C4-2B (cell line): ENCODE results near the gene APOL3.

ENCODE experiments used
- H3K27ac ChIP-seq: fragments of 450-650 bp; 2 replicates; pipeline ENCODE4 v1.5.1; 2017
- ZFX ChIP-seq: fragments of 450-650 bp; IDR thresholded peaks from 2 replicates; pipeline ENCODE4 v1.6.1; 2017
- TF ChIP-seq, protein P1 (sequence below): fragments of 450-650 bp; conservative IDR thresholded peaks from 2 replicates; pipeline ENCODE4 v1.5.1; 2017; ENCODE audit warnings: mild to moderate bottlenecking

The APOL3 gene

GRCh38 chr22:36135306-36135980 lies 25.1 kb downstream of the APOL3 start:
- TF ChIP-seq, protein P1, sequence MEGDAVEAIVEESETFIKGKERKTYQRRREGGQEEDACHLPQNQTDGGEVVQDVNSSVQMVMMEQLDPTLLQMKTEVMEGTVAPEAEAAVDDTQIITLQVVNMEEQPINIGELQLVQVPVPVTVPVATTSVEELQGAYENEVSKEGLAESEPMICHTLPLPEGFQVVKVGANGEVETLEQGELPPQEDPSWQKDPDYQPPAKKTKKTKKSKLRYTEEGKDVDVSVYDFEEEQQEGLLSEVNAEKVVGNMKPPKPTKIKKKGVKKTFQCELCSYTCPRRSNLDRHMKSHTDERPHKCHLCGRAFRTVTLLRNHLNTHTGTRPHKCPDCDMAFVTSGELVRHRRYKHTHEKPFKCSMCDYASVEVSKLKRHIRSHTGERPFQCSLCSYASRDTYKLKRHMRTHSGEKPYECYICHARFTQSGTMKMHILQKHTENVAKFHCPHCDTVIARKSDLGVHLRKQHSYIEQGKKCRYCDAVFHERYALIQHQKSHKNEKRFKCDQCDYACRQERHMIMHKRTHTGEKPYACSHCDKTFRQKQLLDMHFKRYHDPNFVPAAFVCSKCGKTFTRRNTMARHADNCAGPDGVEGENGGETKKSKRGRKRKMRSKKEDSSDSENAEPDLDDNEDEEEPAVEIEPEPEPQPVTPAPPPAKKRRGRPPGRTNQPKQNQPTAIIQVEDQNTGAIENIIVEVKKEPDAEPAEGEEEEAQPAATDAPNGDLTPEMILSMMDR: no peak
- no peak for TF ChIP-seq ZFX
- no peak overlapping the region for H3K27ac ChIP-seq

DNA sequence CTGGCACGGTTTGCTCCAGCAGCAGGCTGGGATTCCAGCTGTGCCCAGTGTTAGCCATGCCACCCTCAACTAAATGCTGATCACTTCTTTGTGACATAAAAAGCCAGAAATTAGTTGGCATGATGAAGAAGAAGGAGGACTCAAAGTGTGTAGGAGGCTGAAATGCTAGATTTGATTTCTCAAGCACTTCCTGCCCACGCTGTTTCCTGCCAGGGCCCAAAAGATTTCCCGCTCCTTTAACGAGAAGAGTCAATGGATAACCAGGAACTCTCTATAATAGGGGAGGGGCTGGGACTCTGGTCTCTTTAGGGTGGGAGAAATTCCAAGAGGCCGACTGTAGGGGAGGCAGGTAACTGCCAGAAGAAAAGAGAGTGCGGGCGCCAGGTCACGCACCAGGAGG lies 26.4 kb downstream of the APOL3 start:
- TF ChIP-seq, protein P1: no peak
- TF ChIP-seq ZFX: no peak
- H3K27ac ChIP-seq: no peak overlapping the region

DNA sequence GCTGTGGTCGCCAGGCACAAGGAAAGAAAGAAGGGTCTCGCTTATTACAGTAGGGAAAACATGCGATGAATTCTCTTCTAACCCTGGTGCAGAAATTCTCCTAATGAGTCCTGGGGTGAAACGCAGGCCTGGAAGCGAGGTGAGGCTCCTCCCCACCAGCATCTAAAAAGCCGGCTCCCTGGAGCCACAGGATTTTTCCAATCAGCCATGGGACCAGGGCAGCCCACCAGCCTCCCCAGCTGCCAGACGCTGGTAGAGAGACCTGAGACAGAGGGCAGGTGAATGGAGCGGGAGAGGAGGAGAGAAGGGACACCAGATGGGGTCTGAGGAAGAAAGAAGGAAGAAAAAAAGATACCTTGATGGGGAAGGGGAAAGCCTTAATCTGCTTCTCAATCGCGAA lies 28.6 kb downstream of the APOL3 start:
- H3K27ac ChIP-seq: no peak overlapping the region
- TF ChIP-seq, protein P1: no peak
- no peak for TF ChIP-seq ZFX

DNA sequence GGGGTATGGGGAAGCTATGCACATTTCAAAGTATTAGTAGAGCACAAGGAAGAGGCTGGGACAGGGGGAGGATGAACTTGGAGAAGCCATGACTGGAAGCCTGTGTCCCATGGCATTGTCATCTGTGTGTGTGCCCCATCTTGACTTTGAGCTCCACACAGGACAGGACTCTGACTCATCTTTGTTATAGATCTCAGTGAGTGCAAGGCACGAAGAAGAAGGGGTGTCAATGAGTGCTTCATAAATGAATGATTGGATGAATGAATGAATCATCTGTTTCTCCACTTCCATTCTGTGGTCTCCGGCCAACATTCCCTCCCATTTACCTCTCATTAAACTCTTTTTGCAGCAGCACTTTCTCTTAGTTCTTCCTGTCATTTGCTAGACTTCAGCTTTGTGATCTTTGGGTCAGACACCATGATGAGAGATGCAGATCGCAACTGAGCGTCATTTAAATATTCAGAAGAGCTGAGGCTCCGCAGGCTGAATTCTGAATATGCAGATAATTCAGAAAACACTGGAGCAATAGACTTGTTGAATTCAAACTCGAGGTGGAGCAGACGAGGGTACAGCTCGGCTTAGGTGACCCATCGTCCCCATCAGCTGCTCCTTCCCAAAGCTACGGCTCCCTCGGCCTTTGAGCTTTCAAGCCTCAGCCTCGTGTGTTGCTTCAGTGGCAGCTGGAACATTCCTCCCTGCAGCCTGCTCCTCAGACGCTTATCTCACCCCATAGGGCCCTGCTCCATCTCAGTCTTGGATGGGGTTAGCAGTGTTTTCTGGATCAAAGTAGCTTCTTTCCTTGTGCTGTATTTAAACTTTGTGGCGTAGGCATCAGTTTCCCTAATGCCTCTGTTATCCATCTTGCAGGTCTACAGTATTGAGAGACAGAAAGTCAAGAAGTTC lies 30.8 kb downstream of the APOL3 start:
- H3K27ac ChIP-seq: no peak overlapping the region
- TF ChIP-seq ZFX: no peak
- TF ChIP-seq, protein P1: no peak

DNA sequence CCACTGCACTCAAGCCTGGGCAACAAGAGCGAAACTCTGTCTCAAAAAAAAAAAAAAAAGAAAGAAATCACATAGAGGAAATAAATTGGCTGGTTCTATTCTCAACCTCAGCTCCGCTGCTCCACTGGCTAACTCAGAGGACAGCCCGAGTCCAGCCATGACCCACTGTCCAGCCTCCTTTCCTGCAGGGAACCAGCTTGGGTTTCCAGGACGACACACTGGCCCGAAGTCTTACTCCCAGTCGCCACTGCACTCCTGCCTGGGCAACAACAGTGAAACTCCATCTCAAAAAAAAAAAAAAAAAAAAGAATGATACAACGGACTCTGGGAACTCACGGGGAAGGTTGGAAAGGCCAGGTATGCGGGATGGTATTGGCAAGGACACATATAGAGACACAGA lies 31.5 kb downstream of the APOL3 start:
- TF ChIP-seq, protein P1: no peak
- no peak for TF ChIP-seq ZFX
- no peak overlapping the region for H3K27ac ChIP-seq

DNA sequence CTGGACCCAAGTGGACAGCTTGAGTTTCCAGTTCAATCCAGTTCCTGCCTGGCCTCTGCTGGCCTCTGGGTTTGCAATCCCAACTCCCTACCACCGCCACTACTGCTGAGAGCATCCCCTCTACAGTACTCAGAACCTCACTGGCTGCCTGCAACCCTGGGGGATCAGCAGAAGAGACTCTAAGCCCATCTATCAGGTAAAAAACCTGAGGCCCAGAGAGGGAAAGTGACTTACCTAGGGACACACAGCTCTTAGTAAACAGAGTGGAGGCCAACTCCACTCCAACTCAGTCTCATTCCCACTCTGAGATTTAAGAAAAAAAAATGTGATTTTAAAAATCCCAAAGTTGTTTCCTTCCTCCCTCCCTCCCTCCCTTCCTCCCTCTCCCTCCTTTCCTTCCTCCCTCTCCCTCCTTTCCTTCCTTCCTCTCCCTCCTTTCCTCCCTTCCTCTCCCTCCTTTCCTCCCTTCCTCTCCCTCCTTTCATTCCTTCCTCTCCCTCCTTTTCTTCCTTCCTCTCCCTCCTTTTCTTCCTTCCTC lies 34.5 kb downstream of the APOL3 start:
- no peak overlapping the region for H3K27ac ChIP-seq

GRCh38 chr22:36125434-36125833 lies 35.1 kb downstream of the APOL3 start:
- H3K27ac ChIP-seq: no peak overlapping the region
- TF ChIP-seq, protein P1: no peak
- no peak for TF ChIP-seq ZFX

More for the DNA sequence above, 34.5 kb downstream of the APOL3 start:
- no peak for TF ChIP-seq ZFX
- TF ChIP-seq, protein P1: no peak
